Gastrocnemius medialis (tissue), 4 donors: ENCODE measurements around the gene SOS2. TPM values are rescaled to one million over a fixed set of nuclear protein-coding genes. Genes with fewer than 3 reads are reported as not detected.

Source experiments
- ATAC-seq, 2 donors: fragments of 150-250 bp; one replicate each; pipeline ENCODE4 v1.9.1; 2016
- DNase-seq, 2 donors: peaks; one replicate each; pipeline ENCODE4 v3.0.0-alpha.2; 2019
- H3K27ac ChIP-seq, 4 donors: fragments of 200-600 bp; sonication (generic); 1 replicate in 1 of 4; 2 replicates in 3 of 4; pipeline ENCODE4 v1.5.1; 2016 to 2018; ENCODE audit warnings: mild to moderate bottlenecking in 2 of 4, moderate library complexity in 1 of 4
- H3K27me3 ChIP-seq, 3 donors: fragments of 200-600 bp; sonication (generic) in 2 of 3; 1 replicate in 1 of 3; 2 replicates in 2 of 3; pipeline versions ENCODE4 v1.5.1 to v1.6.0; 2016 to 2019; ENCODE audit warnings: mild to moderate bottlenecking in 1 of 3, moderate library complexity in 1 of 3
- H3K36me3 ChIP-seq, 2 donors: fragments of 200-600 bp; sonication (generic) in 1 of 2; one replicate each; pipeline ENCODE4 v1.5.1; 2017 to 2018
- H3K4me1 ChIP-seq, 2 donors: fragments of 200-600 bp; sonication (generic) in 1 of 2; one replicate each; pipeline ENCODE4 v1.5.1; 2016 to 2017; ENCODE audit warnings: mild to moderate bottlenecking in 2 of 2
- H3K4me3 ChIP-seq, 4 donors: fragments of 200-600 bp; sonication (generic) in 3 of 4; 1 replicate in 1 of 4; 2 replicates in 3 of 4; pipeline ENCODE4 v1.5.1; 2016 to 2019; ENCODE audit warnings: mild to moderate bottlenecking in 2 of 4
- H3K9me3 ChIP-seq, 3 donors: fragments of 200-600 bp; sonication (generic) in 2 of 3; 1 replicate in 1 of 3; 2 replicates in 2 of 3; pipeline ENCODE4 v1.5.1; 2016 to 2019
- CTCF ChIP-seq, 5 experiments: fragments of 450-650 bp in 3 of 5; fragments of 200-600 bp in 2 of 5; sonication (generic) in 2 of 5; IDR thresholded peaks in 4 of 5; conservative IDR thresholded peaks in 1 of 5; 1 replicate in 4 of 5; 2 replicates in 1 of 5; pipeline ENCODE4 v1.5.1; 2016 to 2019; ENCODE audit warnings: antibody characterized with exemption in 5 of 5, mild to moderate bottlenecking in 3 of 5, moderate library complexity in 3 of 5
- POLR2A ChIP-seq, 2 donors: fragments of 450-650 bp; IDR thresholded peaks; one replicate each; pipeline ENCODE4 v1.6.1; 2017; ENCODE audit warnings: antibody characterized with exemption in 2 of 2, mild to moderate bottlenecking in 2 of 2, moderate library complexity in 2 of 2
- in situ Hi-C, 4 donors: fragments of 200-750 bp; cut with MboI; loops; one replicate each; pipeline versions ENCODE4 v1.15.0 to v1.8.0; 2017; ENCODE audit warnings: low sequenced_read_pairs in 4 of 4
- intact Hi-C: fragments of 100-400 bp; cut with DNase I; formaldehyde crosslinking; loops from one replicate; pipeline ENCODE4 v1.15.1; 2023; ENCODE audit warnings: low total_unique reads
- total RNA-seq, 4 donors: library from RNA; depleted of rRNA; stranded (reverse); fragments of >200 nt; gene quantifications; one replicate each; pipeline versions ENCODE4 v1.1.0 to v1.2.3, GENCODE V29; 2016

Gene SOS2
- total RNA-seq, 4 donors from 2014 or later = 46.5 to 81.2 (median 52.3) TPM

GRCh38 chr14:50233166-50233950 is 2.0 kb upstream of the SOS2 start:
- in situ Hi-C loops (loop anchor here in 1 of 4 donors (10.0 kb wide), 1 partner anchor 369 kb away; no protein-coding TSS in a partner anchor), intact Hi-C loops (loop anchor here (5.0 to 10.0 kb wide), 4 partner anchors 119 to 434 kb away; partner anchors contain the start of genes CDKL1, SAV1 and VCPKMT)
- Histone ChIP-seq H3K4me1 (peaks cover 36% of the 10 kb centered on the region in 2 donors), H3K27me3 (no peaks in the 10 kb centered on the region), H3K27ac (peak overlapping the region in 3 of 4 donors; percentile 97 to 99 (median 97)), H3K4me3 (no peak overlapping the region), H3K36me3 (no peaks in the 10 kb centered on the region), H3K9me3 (no peaks in the 10 kb centered on the region)
- DNase-seq (peak; percentile 39 to 53), ATAC-seq (peak; percentile 53 to 57)
- TF ChIP-seq POLR2A (IDR thresholded peaks at IDR 0.05) = no peak
- TF ChIP-seq CTCF (IDR thresholded peaks at IDR 0.05 in 4 of 5, conservative IDR thresholded peaks at IDR 0.05 in 1 of 5) = no peak

DNA sequence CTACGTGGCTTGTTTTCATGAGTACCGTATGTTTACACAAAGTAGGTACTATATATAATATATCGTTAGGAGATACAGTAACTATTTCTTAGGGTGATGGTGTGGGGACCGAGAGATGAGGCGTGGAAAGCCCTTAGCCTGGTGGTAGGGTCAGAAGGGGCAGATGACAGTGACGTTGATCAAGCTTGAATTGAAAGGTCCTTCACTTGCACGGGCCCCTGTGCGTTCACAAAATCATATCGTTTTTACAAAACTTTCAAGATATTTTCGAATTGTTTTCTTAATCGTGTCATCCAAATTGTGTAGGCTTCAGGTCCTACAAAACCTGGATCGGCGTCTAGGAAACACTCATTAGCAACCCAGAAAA is 881 bp upstream of the SOS2 start:
- intact Hi-C loops = loop anchor here (5.0 to 10.0 kb wide), 4 partner anchors 117 to 435 kb away; partner anchors contain the start of genes CDKL1, SAV1 and VCPKMT
- Histone ChIP-seq H3K9me3 (no peaks in the 10 kb centered on the region), H3K27ac (peak overlapping the region; percentile 91 to 99 (median 97)), H3K36me3 (no peaks in the 10 kb centered on the region), H3K4me3 (peak overlapping the region; percentile 74 to 98 (median 86)), H3K4me1 (peaks cover 45 to 47% of the 10 kb centered on the region in 2 donors), H3K27me3 (no peaks in the 10 kb centered on the region)
- in situ Hi-C loops = loop anchor here in 1 of 4 donors (10.0 kb wide), 1 partner anchor 367 kb away; no protein-coding TSS in a partner anchor
- TF ChIP-seq CTCF (IDR thresholded peaks at IDR 0.05 in 4 of 5, conservative IDR thresholded peaks at IDR 0.05 in 1 of 5) (no peak), POLR2A (IDR thresholded peaks at IDR 0.05) (no peak)
- no peak for DNase-seq
- ATAC-seq = peak in 1 of 2 donors; percentile 9

- Histone ChIP-seq H3K27ac (peak overlapping the region; percentile 91 to 99 (median 97)), H3K27me3 (no peaks in the 10 kb centered on the region), H3K4me1 (peaks cover 59 to 61% of the 10 kb centered on the region in 2 donors), H3K9me3 (no peaks in the 10 kb centered on the region), H3K4me3 (peak overlapping the region; percentile 74 to 88 (median 86)), H3K36me3 (no peaks in the 10 kb centered on the region)
- intact Hi-C loops = loop anchor here (2.0 to 10.0 kb wide), 7 partner anchors 82 to 436 kb away; partner anchors contain the start of genes ARF6, CDKL1, DMAC2L and L2HGDH
- in situ Hi-C loops = loop anchor here in 1 of 4 donors (10.0 kb wide), 1 partner anchor 366 kb away; no protein-coding TSS in a partner anchor
- ATAC-seq = peak; percentile 61 to 64
- DNase-seq = peak; percentile 38 to 58
- TF ChIP-seq POLR2A (IDR thresholded peaks at IDR 0.05) = no peak
- TF ChIP-seq CTCF (IDR thresholded peaks at IDR 0.05 in 4 of 5, conservative IDR thresholded peaks at IDR 0.05 in 1 of 5) = no peak
Observed at GRCh38 chr14:50230701-50231474, 490 bp downstream of the SOS2 start.

- Histone ChIP-seq H3K4me3 (peak overlapping the region; percentile 69 to 88 (median 86)), H3K9me3 (no peaks in the 10 kb centered on the region), H3K4me1 (peaks cover 64 to 66% of the 10 kb centered on the region in 2 donors), H3K27ac (peak overlapping the region; percentile 91 to 99 (median 97)), H3K36me3 (no peaks in the 10 kb centered on the region), H3K27me3 (no peaks in the 10 kb centered on the region)
- ATAC-seq (no peak), DNase-seq (no peak)
- TF ChIP-seq CTCF (IDR thresholded peaks at IDR 0.05 in 4 of 5, conservative IDR thresholded peaks at IDR 0.05 in 1 of 5) (no peak), POLR2A (IDR thresholded peaks at IDR 0.05) (no peak)
- intact Hi-C loops = loop anchor here (2.0 to 10.0 kb wide), 7 partner anchors 82 to 437 kb away; partner anchors contain the start of genes ARF6, CDKL1, DMAC2L and L2HGDH
- in situ Hi-C loops = loop anchor here in 1 of 4 donors (10.0 kb wide), 1 partner anchor 366 kb away; no protein-coding TSS in a partner anchor
Observed at GRCh38 chr14:50230401-50230700, 1.0 kb downstream of the SOS2 start.
